PFSK-1 (cell line): Measurements from ENCODE around the gene SYNE3.

Experiments used
- FOXP2 ChIP-seq: optimal IDR thresholded peaks from 2 replicates; pipeline ENCODE3; 2011; ENCODE audit warnings: borderline replicate concordance, control low read depth, inconsistent platforms; ENCODE audit not compliant: insufficient read depth; ENCODE audit errors: extremely low read length, extremely low read depth
- POLR2AphosphoS5 ChIP-seq: IDR thresholded peaks from 2 replicates; pipeline ENCODE4 v1.6.1; 2012; ENCODE audit warnings: low read depth, mild to moderate bottlenecking, control low read depth, low read length, moderate library complexity
- SIN3A ChIP-seq: IDR thresholded peaks from 2 replicates; pipeline ENCODE4 v1.6.1; 2012; ENCODE audit warnings: mild to moderate bottlenecking, low read length, moderate library complexity, borderline replicate concordance; ENCODE audit not compliant: insufficient read depth
- TAF1 ChIP-seq: IDR thresholded peaks from 2 replicates; pipeline ENCODE4 v1.6.1; 2012; ENCODE audit warnings: low read length, control low read depth, borderline replicate concordance; ENCODE audit not compliant: insufficient read depth
- TF ChIP-seq, protein P1 (sequence below), 2 experiments: IDR thresholded peaks; 2 replicates each; pipeline versions ENCODE4 v1.6.1 to v1.8.0; 2011 to 2012; ENCODE audit warnings: low read depth in 2 of 2, low read length in 2 of 2, control low read depth in 1 of 2, inconsistent platforms in 1 of 2, mild to moderate bottlenecking in 1 of 2, moderate library complexity in 1 of 2; ENCODE audit not compliant: insufficient read depth in 1 of 2

DNA sequence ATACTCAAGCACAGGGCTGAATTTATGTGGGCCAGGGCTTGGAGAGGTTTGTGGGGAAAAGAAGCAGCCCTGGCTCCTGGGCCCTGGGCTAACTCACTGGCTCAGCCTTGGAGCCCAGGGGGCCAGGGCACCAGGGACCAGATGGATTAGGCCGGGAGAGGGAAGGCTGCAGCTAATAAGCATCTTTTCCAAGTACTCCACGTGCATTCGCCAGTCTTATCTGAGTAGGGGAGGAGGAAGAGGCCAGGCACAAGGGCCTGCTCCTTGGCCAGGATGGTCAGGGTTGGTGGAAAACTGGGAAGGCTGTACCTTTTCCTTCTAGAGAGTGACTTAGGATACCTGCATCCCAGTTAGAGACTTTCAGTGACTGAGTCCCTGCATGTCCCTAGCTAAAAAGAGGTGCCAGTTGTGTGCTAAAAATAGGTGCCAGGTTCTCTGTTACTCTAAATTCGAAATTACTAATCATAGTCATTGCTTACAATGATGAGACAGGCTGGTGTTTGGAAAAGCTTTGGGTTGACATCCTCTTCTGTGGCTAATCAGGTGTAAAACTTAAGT lies 19.7 kb upstream of the SYNE3 start:
- TF ChIP-seq, protein P1, sequence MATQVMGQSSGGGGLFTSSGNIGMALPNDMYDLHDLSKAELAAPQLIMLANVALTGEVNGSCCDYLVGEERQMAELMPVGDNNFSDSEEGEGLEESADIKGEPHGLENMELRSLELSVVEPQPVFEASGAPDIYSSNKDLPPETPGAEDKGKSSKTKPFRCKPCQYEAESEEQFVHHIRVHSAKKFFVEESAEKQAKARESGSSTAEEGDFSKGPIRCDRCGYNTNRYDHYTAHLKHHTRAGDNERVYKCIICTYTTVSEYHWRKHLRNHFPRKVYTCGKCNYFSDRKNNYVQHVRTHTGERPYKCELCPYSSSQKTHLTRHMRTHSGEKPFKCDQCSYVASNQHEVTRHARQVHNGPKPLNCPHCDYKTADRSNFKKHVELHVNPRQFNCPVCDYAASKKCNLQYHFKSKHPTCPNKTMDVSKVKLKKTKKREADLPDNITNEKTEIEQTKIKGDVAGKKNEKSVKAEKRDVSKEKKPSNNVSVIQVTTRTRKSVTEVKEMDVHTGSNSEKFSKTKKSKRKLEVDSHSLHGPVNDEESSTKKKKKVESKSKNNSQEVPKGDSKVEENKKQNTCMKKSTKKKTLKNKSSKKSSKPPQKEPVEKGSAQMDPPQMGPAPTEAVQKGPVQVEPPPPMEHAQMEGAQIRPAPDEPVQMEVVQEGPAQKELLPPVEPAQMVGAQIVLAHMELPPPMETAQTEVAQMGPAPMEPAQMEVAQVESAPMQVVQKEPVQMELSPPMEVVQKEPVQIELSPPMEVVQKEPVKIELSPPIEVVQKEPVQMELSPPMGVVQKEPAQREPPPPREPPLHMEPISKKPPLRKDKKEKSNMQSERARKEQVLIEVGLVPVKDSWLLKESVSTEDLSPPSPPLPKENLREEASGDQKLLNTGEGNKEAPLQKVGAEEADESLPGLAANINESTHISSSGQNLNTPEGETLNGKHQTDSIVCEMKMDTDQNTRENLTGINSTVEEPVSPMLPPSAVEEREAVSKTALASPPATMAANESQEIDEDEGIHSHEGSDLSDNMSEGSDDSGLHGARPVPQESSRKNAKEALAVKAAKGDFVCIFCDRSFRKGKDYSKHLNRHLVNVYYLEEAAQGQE (IDR thresholded peaks at IDR 0.05; ENCODE audit: insufficient read depth in 1 of 2, low read depth in 2 of 2, low read length in 2 of 2): no peak
- TF ChIP-seq POLR2AphosphoS5: no peak
- TF ChIP-seq FOXP2: no peak
- no peak for TF ChIP-seq SIN3A
- TF ChIP-seq TAF1: no peak
